ENCODE data around the gene NKX2-1.

GRCh38 chr14:36510078-36510799 lies 9.8 kb downstream of the NKX2-1 start:
- TF ChIP-seq CTCF (IDR thresholded peaks at IDR 0.05) = no peak
- no peak for TF ChIP-seq POLR2A (IDR thresholded peaks at IDR 0.05)

All from testis (tissue), 2 donors.